Measurements from ENCODE around the gene CTSL. TPM values are rescaled to one million over a fixed set of nuclear protein-coding genes. Genes with fewer than 3 reads are reported as not detected.

CTSL gene
- polyA plus RNA-seq, 1 donor (not counting 4 experiments of a cell fraction or from before 2014, with no cell fraction given) = 121 TPM

- Histone ChIP-seq H2AFZ (ENCODE audit: control insufficient read depth, low read length) (no peak overlapping the region), H3K4me1 (ENCODE audit: control insufficient read depth, extremely low read depth, insufficient read depth, low read length) (no peaks in the 10 kb centered on the region), H3K27me3 (ENCODE audit: control insufficient read depth, extremely low read depth, insufficient read depth, low read length) (no peaks in the 10 kb centered on the region), H3K36me3 (ENCODE audit: control insufficient read depth in 2 of 2, extremely low read depth in 1 of 2, insufficient read depth in 2 of 2, low read length in 2 of 2) (no peaks in the 10 kb centered on the region), H3K9me3 (ENCODE audit: control insufficient read depth, low read depth, low read length) (no peaks in the 10 kb centered on the region), H3K27ac (ENCODE audit: control insufficient read depth, insufficient read depth, low read length) (no peak overlapping the region), H3K4me3 (ENCODE audit: control insufficient read depth in 2 of 3, extremely low read depth in 1 of 3, insufficient read depth in 2 of 3, low read depth in 1 of 3, low read length in 3 of 3) (no peak overlapping the region), H3K9me1 (ENCODE audit: control insufficient read depth, extremely low read depth, insufficient read depth, low read length) (no peaks in the 10 kb centered on the region), H4K20me1 (ENCODE audit: control insufficient read depth, extremely low read depth, insufficient read depth, low read length) (no peaks in the 10 kb centered on the region), H3K4me2 (ENCODE audit: control insufficient read depth, extremely low read depth, insufficient read depth, low read depth, low read length) (no peak overlapping the region), H3K9ac (ENCODE audit: control insufficient read depth, extremely low read depth, insufficient read depth, low read length) (no peak overlapping the region), H3K79me2 (ENCODE audit: control insufficient read depth, insufficient read depth, low read length) (no peaks in the 10 kb centered on the region)
- FAIRE-seq (no peak), DNase-seq (ENCODE audit: low read depth, low spot score) (no peak)
- TF ChIP-seq CTCF (optimal IDR thresholded peaks at IDR 0.05 in 1 of 3, IDR thresholded peaks at IDR 0.05 in 1 of 3, conservative IDR thresholded peaks at IDR 0.05 in 1 of 3; ENCODE audit: extremely low read depth in 1 of 3, insufficient read depth in 2 of 3, low read length in 3 of 3) (no peak), EZH2 (IDR thresholded peaks at IDR 0.05; ENCODE audit: low read length) (no peak)
- dilution Hi-C loops (cut with MboI; ENCODE audit: extremely low pct_ligation_motif_present, low sequenced_read_pairs) = no loop called here
These were observed 50.8 kb downstream of the CTSL start for GRCh38 chr9:87776481-87777379.

- Histone ChIP-seq H3K27ac (ENCODE audit: control insufficient read depth, insufficient read depth, low read length) (no peak overlapping the region), H3K9me3 (ENCODE audit: control insufficient read depth, low read depth, low read length) (no peaks in the 10 kb centered on the region), H3K9ac (ENCODE audit: control insufficient read depth, extremely low read depth, insufficient read depth, low read length) (no peak overlapping the region), H3K9me1 (ENCODE audit: control insufficient read depth, extremely low read depth, insufficient read depth, low read length) (no peaks in the 10 kb centered on the region), H2AFZ (ENCODE audit: control insufficient read depth, low read length) (no peak overlapping the region), H3K4me3 (ENCODE audit: control insufficient read depth in 2 of 3, extremely low read depth in 1 of 3, insufficient read depth in 2 of 3, low read depth in 1 of 3, low read length in 3 of 3) (no peak overlapping the region), H3K4me1 (ENCODE audit: control insufficient read depth, extremely low read depth, insufficient read depth, low read length) (no peaks in the 10 kb centered on the region), H4K20me1 (ENCODE audit: control insufficient read depth, extremely low read depth, insufficient read depth, low read length) (no peaks in the 10 kb centered on the region), H3K4me2 (ENCODE audit: control insufficient read depth, extremely low read depth, insufficient read depth, low read depth, low read length) (no peak overlapping the region), H3K79me2 (ENCODE audit: control insufficient read depth, insufficient read depth, low read length) (no peaks in the 10 kb centered on the region), H3K36me3 (ENCODE audit: control insufficient read depth in 2 of 2, extremely low read depth in 1 of 2, insufficient read depth in 2 of 2, low read length in 2 of 2) (no peaks in the 10 kb centered on the region), H3K27me3 (ENCODE audit: control insufficient read depth, extremely low read depth, insufficient read depth, low read length) (no peaks in the 10 kb centered on the region)
- no peak for FAIRE-seq
- dilution Hi-C loops (cut with MboI; ENCODE audit: extremely low pct_ligation_motif_present, low sequenced_read_pairs) = no loop called here
- TF ChIP-seq EZH2 (IDR thresholded peaks at IDR 0.05; ENCODE audit: low read length) (no peak), CTCF (optimal IDR thresholded peaks at IDR 0.05 in 1 of 3, IDR thresholded peaks at IDR 0.05 in 1 of 3, conservative IDR thresholded peaks at IDR 0.05 in 1 of 3; ENCODE audit: extremely low read depth in 1 of 3, insufficient read depth in 2 of 3, low read length in 3 of 3) (no peak)
- no peak for DNase-seq (ENCODE audit: low read depth, low spot score)
These were observed 53.1 kb downstream of the CTSL start for GRCh38 chr9:87778996-87779395.

Other genes with a start within 250 kb of the CTSL start
- 2.0 to 6.4 TPM (median 2.8 TPM) in 3 replicates for gene DAPK1, start 228.3 kb upstream of the CTSL start, polyA plus RNA-seq
- gene SPATA31E1, start 156.8 kb downstream of the CTSL start, polyA plus RNA-seq = not detected in 3 replicates
- gene SPATA31C1, start 191.8 kb downstream of the CTSL start, polyA plus RNA-seq = not detected in 3 replicates
- 5.2 to 9.5 TPM (median 6.3 TPM) in 3 replicates for gene CDK20, start 248.4 kb downstream of the CTSL start, polyA plus RNA-seq

Measured in keratinocyte (primary cell).